WTC11 (cell line): ENCODE data around the gene YTHDC2. TPM values are rescaled to one million over a fixed set of nuclear protein-coding genes. Genes with fewer than 3 reads are reported as not detected.
"Not testable (repeated sequence)": the region's sequence is repeated elsewhere in the genome, so short reads cannot be mapped to it uniquely, and the experiment has no call there.

Experiments used
- ATAC-seq: fragments of 200-7000 bp; cut with Tn5 transposase; 2 replicates; pipeline ENCODE4 v1.10.0; 2021; ENCODE audit warnings: mild to moderate bottlenecking, moderate library complexity
- CTCF ChIA-PET: fragments of 300-600 bp; sonication (Branson Sonifier 250); formaldehyde crosslinking; loops from one replicate; lab custom pipeline; 2021; ENCODE audit warnings: antibody characterized with exemption; lab: Charles Lee
- POLR2A ChIA-PET: fragments of 350-600 bp; sonication (Branson Sonifier 250); formaldehyde crosslinking; loops from one replicate; lab custom pipeline; 2021; ENCODE audit warnings: antibody characterized with exemption; lab: Charles Lee
- DNase-seq: peaks from one replicate; pipeline ENCODE4 v3.0.0; 2021; ENCODE audit warnings: low spot score
- H3K27ac Mint-ChIP-seq: 2 replicates; pipeline ENCODE4 v1.8.0; 2021; ENCODE audit warnings: mixed read lengths
- H3K27me3 Mint-ChIP-seq: 2 replicates; pipeline ENCODE4 v1.8.0; 2021; ENCODE audit warnings: low read depth, mild to moderate bottlenecking, moderate library complexity, mixed read lengths
- H3K36me3 Mint-ChIP-seq: 2 replicates; pipeline ENCODE4 v1.8.0; 2021; ENCODE audit warnings: mixed read lengths
- H3K4me1 Mint-ChIP-seq: 2 replicates; pipeline ENCODE4 v1.8.0; 2022; ENCODE audit warnings: mixed read lengths
- H3K4me3 Mint-ChIP-seq: 2 replicates; pipeline ENCODE4 v1.8.0; 2021; ENCODE audit warnings: mild to moderate bottlenecking, moderate library complexity, mixed read lengths
- H3K9me3 Mint-ChIP-seq: 2 replicates; pipeline ENCODE4 v1.8.0; 2021; ENCODE audit warnings: mixed read lengths
- ARID4B ChIP-seq: sonication (generic); formaldehyde crosslinking; IDR thresholded peaks from 2 replicates; pipeline ENCODE4 v1.8.0; 2023; ENCODE audit warnings: missing genetic modification reagents, mild to moderate bottlenecking, borderline replicate concordance
- CTCF ChIP-seq: fragments of 200-600 bp; IDR thresholded peaks from 2 replicates; pipeline ENCODE4 v1.8.0; 2022; ENCODE audit warnings: antibody characterized with exemption
- E2F1 ChIP-seq: sonication (generic); formaldehyde crosslinking; IDR thresholded peaks from 2 replicates; pipeline ENCODE4 v1.8.0; 2022; ENCODE audit warnings: mild to moderate bottlenecking, missing genetic modification reagents
- FOXK1 ChIP-seq: sonication (generic); formaldehyde crosslinking; IDR thresholded peaks from 2 replicates; pipeline ENCODE4 v1.8.0; 2022; ENCODE audit warnings: mild to moderate bottlenecking, moderate library complexity, missing genetic modification reagents
- HMGXB4 ChIP-seq: sonication (generic); formaldehyde crosslinking; IDR thresholded peaks from 2 replicates; pipeline ENCODE4 v1.8.1; 2023; ENCODE audit warnings: mild to moderate bottlenecking, moderate library complexity, missing genetic modification reagents
- KAT7 ChIP-seq: sonication (generic); formaldehyde crosslinking; IDR thresholded peaks from 2 replicates; pipeline ENCODE4 v1.8.1; 2023; ENCODE audit warnings: missing genetic modification reagents, mild to moderate bottlenecking, borderline replicate concordance
- ZNF232 ChIP-seq: sonication (generic); formaldehyde crosslinking; IDR thresholded peaks from 2 replicates; pipeline ENCODE4 v1.8.0; 2022; ENCODE audit warnings: mild to moderate bottlenecking, missing genetic modification reagents
- total RNA-seq: library from RNA; stranded (reverse); gene quantifications from 3 replicates; pipeline ENCODE4 v1.2.3, GENCODE V29; 2021

YTHDC2 gene
- total RNA-seq, 1 experiment from 2014 or later = 21.6 TPM

- ATAC-seq (no peak), DNase-seq (no peak)
- Mint-ChIP-seq H3K27me3 (no peaks in the 10 kb centered on the region), H3K36me3 (no peaks in the 10 kb centered on the region), H3K27ac (no peak overlapping the region), H3K4me1 (peaks cover 14% of the 10 kb centered on the region), H3K4me3 (no peak overlapping the region), H3K9me3 (no peaks in the 10 kb centered on the region)
- no peak for TF ChIP-seq E2F1
- TF ChIP-seq ZNF232 (CRISPR knock-in tag) = no peak
- POLR2A ChIA-PET = no interaction called here
- CTCF ChIA-PET = interaction anchor here (1.7 kb wide), 1 partner anchor 12 kb away, joined by 8 read pairs; no protein-coding TSS in a partner anchor
Measured at GRCh38 chr5:113600255-113600905, 86.9 kb downstream of the YTHDC2 start.

GRCh38 chr5:113601423-113601822, 87.9 kb downstream of the YTHDC2 start:
- ChIA-PET POLR2A (no interaction called here), CTCF (interaction anchor here (1.7 kb wide), 1 partner anchor 11 kb away, joined by 8 read pairs; no protein-coding TSS in a partner anchor)
- Mint-ChIP-seq H3K36me3 (no peaks in the 10 kb centered on the region), H3K4me1 (peaks cover 19% of the 10 kb centered on the region), H3K27ac (no peak overlapping the region), H3K27me3 (no peaks in the 10 kb centered on the region), H3K4me3 (no peak overlapping the region), H3K9me3 (no peaks in the 10 kb centered on the region)
- no peak for DNase-seq
- ATAC-seq = no peak
- no peak for TF ChIP-seq HMGXB4 (CRISPR knock-in tag)
- no peak for TF ChIP-seq KAT7 (CRISPR knock-in tag)

- H3K4me1 Mint-ChIP-seq, H3K27ac Mint-ChIP-seq, H3K27me3 Mint-ChIP-seq, H3K9me3 Mint-ChIP-seq, DNase-seq, H3K4me3 Mint-ChIP-seq, ATAC-seq, POLR2A ChIA-PET, H3K36me3 Mint-ChIP-seq: not testable (repeated sequence)
- CTCF ChIA-PET = interaction anchor here (1.5 kb wide), 1 partner anchor 9 kb away, joined by 6 read pairs; no protein-coding TSS in a partner anchor
Measured at GRCh38 chr5:113603246-113603645, 89.8 kb downstream of the YTHDC2 start.

GRCh38 chr5:113606298-113607134, 93.0 kb downstream of the YTHDC2 start:
- Mint-ChIP-seq H3K36me3 (peaks cover 14% of the 10 kb centered on the region), H3K4me1 (peaks cover 9% of the 10 kb centered on the region), H3K4me3 (peak overlapping the region; percentile 16; the same call in 1 of the 2 replicates), H3K27ac (no peak overlapping the region), H3K27me3 (no peaks in the 10 kb centered on the region; the same call in 1 of the 2 replicates), H3K9me3 (peaks cover 12% of the 10 kb centered on the region)
- TF ChIP-seq FOXK1 (no peak), CTCF (peak; percentile 72), ARID4B (CRISPR knock-in tag) (no peak)
- CTCF ChIA-PET = interaction anchor here (0.6 to 1.8 kb wide), 32 partner anchors 11 to 702 kb away, joined by 3 to 17 read pairs (median 3); partner anchors contain the start of gene YTHDC2
- POLR2A ChIA-PET = interaction anchor here (0.7 kb wide), 1 partner anchor 8 kb away, joined by 3 read pairs; no protein-coding TSS in a partner anchor
- peak; percentile 99 for ATAC-seq
- DNase-seq = peak; percentile 72
